Measurements from ENCODE around the gene FGF14.
"Not testable (repeated sequence)": the region's sequence is repeated elsewhere in the genome, so short reads cannot be mapped to it uniquely, and the experiment has no call there.

The FGF14 gene

GRCh38 chr13:102131246-102131645 is 270.6 kb downstream of the FGF14 start:
- Histone ChIP-seq H3K36me3 (no peaks in the 10 kb centered on the region), H3K27me3 (no peaks in the 10 kb centered on the region), H3K4me3 (no peak overlapping the region), H3K4me2 (peak overlapping the region; percentile 63), H3K9me3 (no peaks in the 10 kb centered on the region), H3K4me1 (peaks cover 39% of the 10 kb centered on the region), H3K9ac (no peak overlapping the region), H4K20me1 (no peaks in the 10 kb centered on the region), H3K27ac (no peak overlapping the region)
- no peak for TF ChIP-seq Cebpa-rat (IDR thresholded peaks at IDR 0.05)

GRCh38 chr13:102128216-102128810 is 273.5 kb downstream of the FGF14 start:
- peak overlapping the region; percentile 69 for H3K4me2 ChIP-seq
- H3K4me1 ChIP-seq, result peaks cover 39% of the 10 kb centered on the region
- H3K9me3 ChIP-seq, result no peaks in the 10 kb centered on the region
- no peaks in the 10 kb centered on the region for H3K36me3 ChIP-seq
- TF ChIP-seq Cebpa-rat (IDR thresholded peaks at IDR 0.05), result no peak
- H4K20me1 ChIP-seq, result no peaks in the 10 kb centered on the region
- no peak overlapping the region for H3K4me3 ChIP-seq
- H3K9ac ChIP-seq, result no peak overlapping the region
- H3K27me3 ChIP-seq, result no peaks in the 10 kb centered on the region
- peak overlapping the region; percentile 35; the same call in 1 of the 2 replicates for H3K27ac ChIP-seq

GRCh38 chr13:102127153-102127552 is 274.7 kb downstream of the FGF14 start:
- no peak for TF ChIP-seq Cebpa-rat (IDR thresholded peaks at IDR 0.05)
- no peaks in the 10 kb centered on the region for H3K9me3 ChIP-seq
- H3K27ac ChIP-seq, result no peak overlapping the region
- H3K27me3 ChIP-seq, result no peaks in the 10 kb centered on the region
- H4K20me1 ChIP-seq, result no peaks in the 10 kb centered on the region
- H3K4me3 ChIP-seq, result no peak overlapping the region
- H3K4me2 ChIP-seq, result no peak overlapping the region
- H3K36me3 ChIP-seq, result no peaks in the 10 kb centered on the region
- no peak overlapping the region for H3K9ac ChIP-seq
- peaks cover 39% of the 10 kb centered on the region for H3K4me1 ChIP-seq

- H3K9me3 ChIP-seq, result no peaks in the 10 kb centered on the region
- no peak overlapping the region for H3K27ac ChIP-seq
- no peaks in the 10 kb centered on the region for H3K36me3 ChIP-seq
- no peak overlapping the region for H3K4me2 ChIP-seq
- no peaks in the 10 kb centered on the region for H3K27me3 ChIP-seq
- no peaks in the 10 kb centered on the region for H3K4me1 ChIP-seq
- no peak for TF ChIP-seq Cebpa-rat (IDR thresholded peaks at IDR 0.05)
- H3K9ac ChIP-seq, result no peak overlapping the region
- H3K4me3 ChIP-seq, result no peak overlapping the region
- no peaks in the 10 kb centered on the region for H4K20me1 ChIP-seq
These were observed 279.7 kb downstream of the FGF14 start for GRCh38 chr13:102122147-102122546.

GRCh38 chr13:102117175-102117831 is 284.5 kb downstream of the FGF14 start:
- Histone ChIP-seq H3K9ac (no peak overlapping the region), H3K36me3 (no peaks in the 10 kb centered on the region), H3K4me3 (no peak overlapping the region), H3K9me3 (no peaks in the 10 kb centered on the region), H3K27me3 (no peaks in the 10 kb centered on the region), H3K4me1 (no peaks in the 10 kb centered on the region), H4K20me1 (no peaks in the 10 kb centered on the region), H3K27ac (no peak overlapping the region), H3K4me2 (no peak overlapping the region)
- no peak for TF ChIP-seq Cebpa-rat (IDR thresholded peaks at IDR 0.05)

GRCh38 chr13:102103469-102103868 is 298.4 kb downstream of the FGF14 start:
- no peak overlapping the region for H3K4me3 ChIP-seq
- no peaks in the 10 kb centered on the region for H3K9me3 ChIP-seq
- H4K20me1 ChIP-seq, result no peaks in the 10 kb centered on the region
- no peak overlapping the region for H3K27ac ChIP-seq
- no peaks in the 10 kb centered on the region for H3K4me1 ChIP-seq
- H3K36me3 ChIP-seq, result no peaks in the 10 kb centered on the region
- H3K9ac ChIP-seq, result no peak overlapping the region
- no peak for TF ChIP-seq Cebpa-rat (IDR thresholded peaks at IDR 0.05)
- H3K27me3 ChIP-seq, result no peaks in the 10 kb centered on the region
- H3K4me2 ChIP-seq, result no peak overlapping the region

GRCh38 chr13:102100234-102100633 is 301.6 kb downstream of the FGF14 start:
- H3K36me3 ChIP-seq, result no peaks in the 10 kb centered on the region
- TF ChIP-seq Cebpa-rat (IDR thresholded peaks at IDR 0.05), result no peak
- H3K9me3 ChIP-seq, result no peaks in the 10 kb centered on the region
- no peak overlapping the region for H3K4me3 ChIP-seq
- no peaks in the 10 kb centered on the region for H3K4me1 ChIP-seq
- no peak overlapping the region for H3K4me2 ChIP-seq
- H3K9ac ChIP-seq, result no peak overlapping the region
- H3K27me3 ChIP-seq, result no peaks in the 10 kb centered on the region
- H3K27ac ChIP-seq, result no peak overlapping the region
- no peaks in the 10 kb centered on the region for H4K20me1 ChIP-seq

- Histone ChIP-seq H4K20me1 (no peaks in the 10 kb centered on the region), H3K36me3 (no peaks in the 10 kb centered on the region), H3K4me3 (no peak overlapping the region), H3K27me3 (no peaks in the 10 kb centered on the region), H3K27ac (no peak overlapping the region), H3K9ac (no peak overlapping the region), H3K9me3 (no peaks in the 10 kb centered on the region), H3K4me2 (no peak overlapping the region), H3K4me1 (no peaks in the 10 kb centered on the region)
- no peak for TF ChIP-seq Cebpa-rat (IDR thresholded peaks at IDR 0.05)
These were observed 304.1 kb downstream of the FGF14 start for GRCh38 chr13:102097708-102098107.

GRCh38 chr13:102093288-102093687 is 308.6 kb downstream of the FGF14 start:
- H3K9ac ChIP-seq, H3K27me3 ChIP-seq, H3K27ac ChIP-seq, H3K4me3 ChIP-seq, H3K4me2 ChIP-seq, H3K9me3 ChIP-seq, H4K20me1 ChIP-seq, H3K36me3 ChIP-seq, H3K4me1 ChIP-seq: not testable (repeated sequence)

- no peak overlapping the region for H3K27ac ChIP-seq
- no peaks in the 10 kb centered on the region for H3K27me3 ChIP-seq
- H3K4me3 ChIP-seq, result no peak overlapping the region
- TF ChIP-seq Cebpa-rat (IDR thresholded peaks at IDR 0.05), result no peak
- no peaks in the 10 kb centered on the region for H3K36me3 ChIP-seq
- H4K20me1 ChIP-seq, result no peaks in the 10 kb centered on the region
- no peak overlapping the region for H3K9ac ChIP-seq
- no peak overlapping the region for H3K4me2 ChIP-seq
- H3K4me1 ChIP-seq, result no peaks in the 10 kb centered on the region
- no peaks in the 10 kb centered on the region for H3K9me3 ChIP-seq
These were observed 310.6 kb downstream of the FGF14 start for GRCh38 chr13:102091231-102091630.

Data from BLaER1 (cell line).